B cell (primary cell): Measurements from ENCODE around the gene DDX52.

Experiments
- EZH2 ChIP-seq: IDR thresholded peaks from 2 replicates; pipeline ENCODE4 v1.6.1; 2012; ENCODE audit warnings: borderline replicate concordance, low read depth, mild to moderate bottlenecking, moderate library complexity, low read length; ENCODE audit not compliant: insufficient read depth, poor library complexity, severe bottlenecking
- TF ChIP-seq, protein P1 (sequence below): fragments of 200-600 bp; IDR thresholded peaks from one replicate; pipeline ENCODE4 v1.8.0; 2022; ENCODE audit warnings: antibody characterized with exemption, mild to moderate bottlenecking

- TF ChIP-seq, protein P1, sequence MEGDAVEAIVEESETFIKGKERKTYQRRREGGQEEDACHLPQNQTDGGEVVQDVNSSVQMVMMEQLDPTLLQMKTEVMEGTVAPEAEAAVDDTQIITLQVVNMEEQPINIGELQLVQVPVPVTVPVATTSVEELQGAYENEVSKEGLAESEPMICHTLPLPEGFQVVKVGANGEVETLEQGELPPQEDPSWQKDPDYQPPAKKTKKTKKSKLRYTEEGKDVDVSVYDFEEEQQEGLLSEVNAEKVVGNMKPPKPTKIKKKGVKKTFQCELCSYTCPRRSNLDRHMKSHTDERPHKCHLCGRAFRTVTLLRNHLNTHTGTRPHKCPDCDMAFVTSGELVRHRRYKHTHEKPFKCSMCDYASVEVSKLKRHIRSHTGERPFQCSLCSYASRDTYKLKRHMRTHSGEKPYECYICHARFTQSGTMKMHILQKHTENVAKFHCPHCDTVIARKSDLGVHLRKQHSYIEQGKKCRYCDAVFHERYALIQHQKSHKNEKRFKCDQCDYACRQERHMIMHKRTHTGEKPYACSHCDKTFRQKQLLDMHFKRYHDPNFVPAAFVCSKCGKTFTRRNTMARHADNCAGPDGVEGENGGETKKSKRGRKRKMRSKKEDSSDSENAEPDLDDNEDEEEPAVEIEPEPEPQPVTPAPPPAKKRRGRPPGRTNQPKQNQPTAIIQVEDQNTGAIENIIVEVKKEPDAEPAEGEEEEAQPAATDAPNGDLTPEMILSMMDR: no peak
- no peak for TF ChIP-seq EZH2
Measured at GRCh38 chr17:37676115-37676925, 33.1 kb upstream of the DDX52 start.
